K562 (cell line): Measurements from ENCODE around the gene TRIM71.

Source experiments
- ARID1B ChIP-seq: fragments of 450-650 bp; IDR thresholded peaks from 2 replicates; pipeline ENCODE4 v1.6.1; 2016; ENCODE audit warnings: antibody characterized with exemption, mild to moderate bottlenecking, inconsistent platforms
- ATF7 ChIP-seq: fragments of 450-650 bp; IDR thresholded peaks from 2 replicates; pipeline ENCODE4 v1.7.1; 2014; ENCODE audit warnings: mild to moderate bottlenecking, moderate library complexity
- CEBPB ChIP-seq: fragments of 450-650 bp; IDR thresholded peaks from 2 replicates; pipeline ENCODE4 v1.6.1; 2016; ENCODE audit warnings: missing genetic modification characterization, missing compliant biosample characterization
- CTCF ChIP-seq, 3 experiments: IDR thresholded peaks in 2 of 3; conservative IDR thresholded peaks in 1 of 3; 2 replicates each; pipeline ENCODE4 v1.5.1; 2011 to 2012; ENCODE audit warnings: low read length in 3 of 3, mild to moderate bottlenecking in 3 of 3, control low read depth in 2 of 3, improper control_type of control experiment in 1 of 3, inconsistent platforms in 1 of 3, low read depth in 1 of 3, mixed read lengths in 1 of 3, moderate library complexity in 1 of 3; ENCODE audit not compliant: insufficient read depth in 2 of 3
- EP300 ChIP-seq: IDR thresholded peaks from 2 replicates; pipeline ENCODE4 v1.6.1; 2012; ENCODE audit warnings: low read length, improper control_type of control experiment
- KDM1A ChIP-seq, 2 experiments: fragments of 450-650 bp; IDR thresholded peaks; 2 replicates each; pipeline ENCODE4 v1.6.1; 2016; ENCODE audit warnings: mild to moderate bottlenecking in 2 of 2
- MGA ChIP-seq: fragments of 450-650 bp; IDR thresholded peaks from 2 replicates; pipeline ENCODE4 v1.6.1; 2016; ENCODE audit warnings: mild to moderate bottlenecking, moderate library complexity
- PML ChIP-seq: IDR thresholded peaks from 2 replicates; pipeline ENCODE4 v1.6.1; 2012; ENCODE audit warnings: low read length, inconsistent platforms
- POLR2A ChIP-seq: fragments of 450-650 bp; conservative IDR thresholded peaks from 2 replicates; pipeline ENCODE4 v1.6.1; 2016
- POLR2AphosphoS5 ChIP-seq: IDR thresholded peaks from 2 replicates; pipeline ENCODE4 v1.6.1; 2011; ENCODE audit warnings: mild to moderate bottlenecking, low read depth, low read length, moderate library complexity; ENCODE audit not compliant: control insufficient read depth, insufficient read depth
- SMARCB1 ChIP-seq: IDR thresholded peaks from 2 replicates; pipeline ENCODE4 v1.6.1; 2011; ENCODE audit warnings: improper control_type of control experiment, low read depth; ENCODE audit not compliant: insufficient read length
- TBP ChIP-seq: optimal IDR thresholded peaks from 2 replicates; pipeline ENCODE3; 2011; ENCODE audit warnings: low read depth, low read length, improper control_type of control experiment
- ZBTB11 ChIP-seq, 3 experiments: fragments of 200-800 bp in 1 of 3; fragments of 250-450 bp in 1 of 3; fragments of 450-650 bp in 1 of 3; sonication (Bioruptor Pico) in 1 of 3; sonication (Bioruptor generic) in 1 of 3; formaldehyde crosslinking in 1 of 3; IDR thresholded peaks; 2 replicates each; pipeline versions ENCODE4 v1.6.1 to v1.8.0; 2016 to 2022; ENCODE audit warnings: mild to moderate bottlenecking in 2 of 3, missing genetic modification characterization in 2 of 3, missing compliant biosample characterization in 1 of 3, moderate library complexity in 1 of 3
- ZC3H4 ChIP-seq: sonication (generic); formaldehyde crosslinking; IDR thresholded peaks from 2 replicates; pipeline ENCODE4 v1.9.0; 2021; ENCODE audit warnings: missing genetic modification reagents, borderline replicate concordance

GRCh38 chr3:32872487-32873382 is 54.9 kb downstream of the TRIM71 start:
- no peak for TF ChIP-seq MGA
- no peak for TF ChIP-seq POLR2AphosphoS5
- TF ChIP-seq ATF7, result no peak
- no peak for TF ChIP-seq KDM1A (IDR thresholded peaks at IDR 0.05)
- TF ChIP-seq PML, result no peak
- TF ChIP-seq ARID1B, result no peak
- TF ChIP-seq ZBTB11 (CRISPR knock-in tag; IDR thresholded peaks at IDR 0.05), result no peak
- TF ChIP-seq CTCF (IDR thresholded peaks at IDR 0.05 in 2 of 3, conservative IDR thresholded peaks at IDR 0.05 in 1 of 3; ENCODE audit: insufficient read depth in 2 of 3, low read depth in 1 of 3, low read length in 3 of 3), result no peak
- TF ChIP-seq POLR2A, result no peak
- TF ChIP-seq ZC3H4 (CRISPR knock-in tag), result no peak
- no peak for TF ChIP-seq CEBPB (tag)
- no peak for TF ChIP-seq TBP
- TF ChIP-seq EP300, result no peak
- no peak for TF ChIP-seq SMARCB1
